NCI-H2107 (cell line): ENCODE data around the gene PRSS1.
A peak's percentile ranks its signal among the peaks of the same experiment; 100 is the strongest.
"Not testable (repeated sequence)": the region's sequence is repeated elsewhere in the genome, so short reads cannot be mapped to it uniquely, and the experiment has no call there.

Experiments used
- DNase-seq: peaks from one replicate; lab custom pipeline; 2025; lab: John Stamatoyannopoulos, UW

Gene PRSS1

GRCh38 chr7:142773937-142774744, 24.9 kb downstream of the PRSS1 start:
- no peak for DNase-seq

GRCh38 chr7:142774826-142775225, 25.6 kb downstream of the PRSS1 start:
- DNase-seq = no peak

- DNase-seq = not testable (repeated sequence)
These were observed 26.3 kb downstream of the PRSS1 start for GRCh38 chr7:142775351-142776115.

- DNase-seq = no peak
These were observed 27.1 kb downstream of the PRSS1 start for GRCh38 chr7:142776206-142776844.

- not testable (repeated sequence) for DNase-seq
These were observed 27.6 kb downstream of the PRSS1 start for GRCh38 chr7:142776845-142777225.

- no peak for DNase-seq
These were observed 28.0 kb downstream of the PRSS1 start for GRCh38 chr7:142777318-142777717.

- DNase-seq = peak; percentile 93
These were observed 33.9 kb downstream of the PRSS1 start for GRCh38 chr7:142782922-142783900.

- no peak for DNase-seq
These were observed 34.8 kb downstream of the PRSS1 start for GRCh38 chr7:142784096-142784495.

GRCh38 chr7:142784716-142785115, 35.4 kb downstream of the PRSS1 start:
- no peak for DNase-seq

- DNase-seq = no peak
These were observed 36.6 kb downstream of the PRSS1 start for GRCh38 chr7:142785841-142786250.

- no peak for DNase-seq
These were observed 37.9 kb downstream of the PRSS1 start for GRCh38 chr7:142787034-142787768.

- no peak for DNase-seq
These were observed 38.5 kb downstream of the PRSS1 start for GRCh38 chr7:142787783-142788182.

- DNase-seq = no peak
These were observed 39.3 kb downstream of the PRSS1 start for GRCh38 chr7:142788303-142789289.

- no peak for DNase-seq
These were observed 40.2 kb downstream of the PRSS1 start for GRCh38 chr7:142789441-142789840.

- DNase-seq = no peak
These were observed 40.8 kb downstream of the PRSS1 start for GRCh38 chr7:142790056-142790455.

- DNase-seq = no peak
These were observed 41.3 kb downstream of the PRSS1 start for GRCh38 chr7:142790555-142790954.

- DNase-seq = no peak
These were observed 42.2 kb downstream of the PRSS1 start for GRCh38 chr7:142791502-142791901.

GRCh38 chr7:142792129-142792528, 42.9 kb downstream of the PRSS1 start:
- no peak for DNase-seq

GRCh38 chr7:142792593-142792992, 43.3 kb downstream of the PRSS1 start:
- no peak for DNase-seq

GRCh38 chr7:142793156-142793555, 43.9 kb downstream of the PRSS1 start:
- DNase-seq = no peak
